DMS53 treated with DMSO at 0.1 percent for 48 hours (cell line): ENCODE measurements around the gene PTPRJ.
"Not testable (repeated sequence)": the region's sequence is repeated elsewhere in the genome, so short reads cannot be mapped to it uniquely, and the experiment has no call there.

Experiments used
- DNase-seq: peaks from one replicate; lab custom pipeline; 2025; ENCODE audit not compliant: unreplicated experiment; lab: John Stamatoyannopoulos, UW

The PTPRJ gene

DNA sequence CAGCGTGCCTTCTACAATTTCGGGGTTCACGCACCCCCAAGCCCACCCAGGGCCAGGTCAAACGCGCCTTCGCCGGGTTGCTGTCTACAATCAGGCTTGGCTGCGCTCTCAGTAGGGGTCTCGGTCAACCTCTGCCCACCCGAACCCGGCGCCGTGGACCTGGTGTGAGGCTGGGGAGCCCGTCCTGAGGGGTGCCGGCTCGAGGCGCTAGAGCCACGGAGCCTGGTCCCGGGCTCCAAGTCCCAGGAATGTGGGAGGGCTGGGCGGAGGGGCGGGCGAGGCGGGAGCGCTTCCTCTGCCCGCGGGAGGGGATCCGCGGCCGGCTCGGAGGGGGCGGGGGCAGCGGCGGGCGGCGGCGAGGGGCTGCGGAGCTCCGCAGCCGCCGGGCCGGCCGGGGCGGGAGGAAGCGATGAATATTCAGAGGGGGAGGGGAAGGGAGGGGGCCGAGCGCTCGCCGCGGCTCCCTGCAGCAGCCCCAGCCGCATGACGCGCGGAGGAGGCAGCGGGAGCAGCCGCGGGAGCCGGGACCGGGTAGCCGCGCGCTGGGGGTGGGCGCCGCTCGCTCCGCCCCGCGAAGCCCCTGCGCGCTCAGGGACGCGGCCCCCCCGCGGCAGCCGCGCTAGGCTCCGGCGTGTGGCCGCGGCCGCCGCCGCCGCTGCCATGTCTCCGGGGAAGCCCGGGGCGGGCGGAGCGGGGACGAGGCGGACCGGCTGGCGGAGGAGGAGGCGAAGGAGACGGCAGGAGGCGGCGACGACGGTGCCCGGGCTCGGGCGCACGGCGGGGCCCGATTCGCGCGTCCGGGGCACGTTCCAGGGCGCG is at the start of gene PTPRJ:
Gene PTPRJ (plus strand): TSS at position 472 of the 819 bp plus-strand sequence. CDS start 354 bp downstream, outside the sequence.
- DNase-seq: no peak

DNA sequence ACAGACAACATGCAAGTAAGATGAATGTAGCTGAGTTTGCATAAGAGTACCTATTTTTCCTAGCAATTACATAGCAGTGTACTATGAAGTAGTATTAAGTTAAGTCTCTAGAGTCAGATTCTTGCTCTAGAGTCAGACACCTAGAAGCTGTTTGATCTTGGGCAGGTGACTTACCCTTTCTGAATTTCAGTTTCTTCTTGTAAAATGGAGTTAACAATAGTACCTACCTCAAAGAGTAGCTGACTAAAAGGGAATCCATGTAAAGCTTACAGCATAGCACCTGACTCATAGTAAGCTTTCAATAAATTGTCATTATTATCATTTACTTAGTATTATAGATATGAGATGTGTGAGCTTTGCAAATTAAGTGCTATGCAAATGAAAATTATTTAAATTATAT is 47.8 kb upstream of the PTPRJ start:
- no peak for DNase-seq

DNA sequence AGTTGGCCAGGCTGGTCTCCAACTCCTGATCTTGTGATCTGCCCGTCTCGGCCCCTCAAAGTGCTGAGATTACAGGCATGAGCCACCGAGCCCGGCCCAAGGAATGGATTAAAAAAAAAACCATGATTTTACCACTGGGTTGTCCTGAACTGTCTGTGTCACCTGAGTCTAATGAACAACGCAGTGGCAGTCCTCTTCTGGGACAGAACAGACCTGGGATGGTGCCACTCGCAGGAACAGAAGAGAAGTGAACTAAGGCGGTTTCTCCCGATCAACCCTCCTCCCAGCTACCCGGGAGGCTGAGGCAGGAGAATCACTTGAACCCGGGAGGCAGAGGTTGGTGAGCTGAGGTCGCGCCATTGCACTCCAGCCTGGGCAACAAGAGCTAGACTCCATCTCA is 46.6 kb upstream of the PTPRJ start:
- not testable (repeated sequence) for DNase-seq

DNA sequence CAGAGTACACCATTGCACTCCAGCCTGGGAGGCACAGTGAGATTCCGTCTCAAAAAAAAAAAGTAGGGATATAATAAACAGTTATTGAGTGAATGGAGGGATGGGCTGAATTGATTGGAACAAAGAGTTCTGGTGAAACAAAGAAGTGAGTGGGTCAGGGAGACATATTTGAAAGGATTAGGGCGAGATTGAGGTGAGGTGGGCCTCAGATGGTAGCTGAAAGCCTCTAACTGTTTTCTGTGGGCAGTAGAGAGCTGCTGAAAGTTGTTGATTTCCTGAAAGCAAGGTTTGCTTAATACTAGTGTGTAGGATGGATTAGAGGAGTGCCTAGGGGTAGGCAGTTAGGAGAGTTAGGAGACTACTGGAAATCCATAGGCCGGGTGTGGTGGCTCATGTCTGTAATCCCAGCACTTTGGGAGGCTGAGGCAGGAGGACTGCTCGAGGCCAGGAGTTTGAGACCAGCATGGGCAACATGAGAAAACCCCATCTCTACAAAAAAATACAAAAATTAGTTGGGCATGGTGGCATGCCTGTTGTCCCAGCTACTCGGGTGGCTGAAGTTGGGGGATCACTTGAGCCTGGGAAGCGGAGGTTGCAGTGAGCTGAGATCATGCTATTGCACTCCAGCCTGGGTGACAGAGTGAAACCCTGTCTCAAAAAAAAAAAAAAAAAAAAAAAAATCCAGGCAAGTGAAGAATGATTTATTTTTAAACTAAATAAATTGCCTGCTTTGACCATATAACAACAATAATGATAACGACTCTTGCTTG is 41.4 kb upstream of the PTPRJ start:
- DNase-seq: no peak

- no peak for DNase-seq
Measured at GRCh38 chr11:47940904-47941649, 39.3 kb upstream of the PTPRJ start.

DNA sequence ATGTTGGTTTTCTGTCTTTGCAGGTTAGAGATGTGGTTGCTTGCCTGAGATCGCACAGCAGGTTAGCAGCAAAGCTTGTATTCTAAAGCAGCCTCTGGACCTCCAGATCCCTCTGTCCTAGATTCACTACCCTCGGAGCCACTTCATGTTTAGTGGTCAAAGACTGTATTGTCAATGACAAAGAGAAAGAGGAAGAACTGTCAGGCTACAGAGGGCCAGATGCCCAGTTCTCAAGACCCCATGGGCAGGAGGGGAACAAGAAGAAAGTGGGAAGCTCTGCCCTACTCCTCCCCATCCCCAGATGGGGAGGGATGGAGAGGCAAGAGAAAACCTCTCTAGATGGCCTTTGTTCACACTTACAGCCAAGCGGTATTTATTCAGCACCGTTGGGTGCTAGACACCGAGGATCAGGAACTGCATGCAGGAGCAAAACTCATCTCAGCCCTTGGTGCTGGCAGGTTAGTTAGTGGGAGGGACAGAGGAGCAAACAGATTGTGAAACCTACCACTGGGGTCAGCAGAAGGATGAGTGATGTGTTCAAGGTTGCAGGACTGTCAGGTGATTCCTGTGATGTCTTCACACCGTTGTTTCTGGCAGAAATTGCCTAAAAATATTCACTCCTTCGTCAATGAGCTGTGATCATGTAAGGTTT is 38.3 kb upstream of the PTPRJ start:
- DNase-seq: no peak

DNA sequence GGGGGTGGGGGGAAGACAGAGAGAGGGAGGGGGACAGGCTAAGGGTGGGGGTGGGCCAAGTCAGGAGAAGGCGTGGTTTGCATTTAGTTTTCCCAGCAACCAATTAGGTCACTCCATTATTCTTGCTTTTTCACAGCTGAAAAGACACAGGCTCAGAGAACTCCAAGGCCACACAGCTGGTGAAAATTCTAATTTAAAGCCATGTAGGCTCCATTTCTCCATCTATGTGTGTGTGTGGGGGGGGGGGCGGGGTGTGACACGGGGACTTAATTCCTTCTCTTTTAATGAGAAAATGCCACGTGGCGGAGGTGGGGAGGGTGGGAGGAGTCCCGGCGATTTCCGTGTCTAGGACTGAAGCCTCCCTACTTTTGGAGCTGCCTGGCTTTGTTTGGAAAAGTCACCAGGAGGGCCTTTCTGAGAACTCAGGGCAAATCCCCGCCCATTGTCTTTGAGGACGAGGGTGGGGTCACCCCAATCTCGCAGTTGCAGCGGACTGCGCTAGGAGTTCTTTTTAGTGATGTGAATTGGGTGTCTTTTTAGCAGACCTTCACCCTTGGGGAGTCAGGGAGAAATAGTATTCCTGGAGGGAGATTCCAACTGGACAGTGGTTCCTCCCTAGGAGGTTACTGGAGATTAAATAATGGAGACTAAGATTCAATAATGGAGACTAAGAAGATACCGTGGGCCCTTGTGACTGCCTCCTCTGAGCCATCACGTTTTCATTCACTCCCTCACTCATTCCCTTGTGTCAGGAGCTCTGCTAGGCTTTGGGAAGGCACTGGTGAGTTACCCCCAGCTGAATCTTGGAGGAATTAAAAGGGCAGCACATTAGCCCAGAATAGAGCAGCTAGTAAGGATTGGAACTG is 36.4 kb upstream of the PTPRJ start:
- DNase-seq: no peak

DNA sequence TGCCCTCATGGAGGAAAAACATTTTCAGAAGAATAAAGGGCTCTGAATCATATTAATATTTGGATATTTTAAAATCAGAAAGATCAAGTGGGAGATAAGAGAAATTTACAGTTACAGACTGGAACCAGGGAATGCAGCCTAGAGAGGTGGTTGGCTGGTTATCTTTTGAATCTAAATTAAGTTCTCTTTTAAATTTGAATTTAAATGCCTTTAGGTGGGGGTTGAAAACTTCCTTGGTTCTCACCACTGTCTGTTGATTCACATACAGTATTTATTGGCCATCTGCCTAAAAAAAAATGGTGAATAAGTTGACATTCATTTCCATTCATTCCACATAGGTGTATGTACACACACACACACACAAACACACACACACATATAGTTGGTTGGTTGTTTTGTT is 35.7 kb upstream of the PTPRJ start:
- DNase-seq: no peak

- DNase-seq: peak; percentile 12
Measured at GRCh38 chr11:47946682-47947559, 33.4 kb upstream of the PTPRJ start.

DNA sequence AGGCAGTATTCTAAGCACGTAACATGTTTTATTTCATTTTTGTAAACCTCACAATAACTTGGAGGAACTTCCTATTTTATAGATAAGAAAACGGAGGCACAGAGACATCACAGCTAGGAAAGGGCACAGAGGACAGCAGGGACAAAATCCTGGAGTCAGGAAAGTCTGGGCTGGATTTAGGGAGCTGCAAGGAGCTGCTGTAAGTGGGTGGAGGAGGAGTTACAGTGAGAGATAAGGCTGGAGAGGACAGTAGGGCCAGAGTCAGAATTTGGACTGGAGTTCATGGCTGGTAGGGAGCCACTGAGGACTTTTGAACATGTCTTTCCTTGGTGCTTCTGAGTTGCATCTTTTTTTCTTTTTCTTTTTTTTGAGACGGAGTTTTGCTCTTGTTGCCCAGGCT is 32.2 kb upstream of the PTPRJ start:
- no peak for DNase-seq

DNA sequence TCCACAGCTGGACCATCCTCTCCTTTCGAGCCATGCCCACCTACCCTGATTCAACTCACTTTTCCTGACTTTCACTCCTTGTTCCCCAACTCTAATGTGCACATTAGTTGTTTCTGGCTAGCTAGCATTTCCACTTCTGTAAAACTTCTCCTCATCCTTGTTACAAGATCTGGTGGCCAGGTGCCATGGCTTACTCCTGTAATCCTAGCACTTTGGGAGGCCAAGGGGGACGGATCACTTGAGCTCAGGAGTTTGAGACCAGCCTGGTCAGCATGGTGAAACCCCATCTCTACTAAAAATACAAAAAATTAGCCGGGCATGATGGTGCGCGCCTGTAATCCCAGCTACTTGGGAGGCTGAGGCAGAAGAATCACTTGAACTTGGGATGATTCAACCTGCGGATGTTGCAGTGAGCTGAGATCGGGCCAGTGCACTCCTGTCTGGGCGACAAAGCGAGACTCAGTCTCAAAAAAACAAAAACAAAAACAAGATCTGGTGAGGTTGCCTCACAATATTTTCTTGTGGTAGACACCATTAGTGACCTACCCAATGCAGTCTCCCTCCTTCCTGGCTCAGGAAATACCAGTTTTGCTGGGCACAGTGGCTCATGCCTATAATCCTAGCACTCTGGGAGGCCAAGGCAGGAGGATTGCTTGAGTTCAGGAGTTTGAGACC is 31.2 kb upstream of the PTPRJ start:
- DNase-seq: not testable (repeated sequence)

- DNase-seq: no peak
Measured at GRCh38 chr11:47950396-47950795, 30.0 kb upstream of the PTPRJ start.

DNA sequence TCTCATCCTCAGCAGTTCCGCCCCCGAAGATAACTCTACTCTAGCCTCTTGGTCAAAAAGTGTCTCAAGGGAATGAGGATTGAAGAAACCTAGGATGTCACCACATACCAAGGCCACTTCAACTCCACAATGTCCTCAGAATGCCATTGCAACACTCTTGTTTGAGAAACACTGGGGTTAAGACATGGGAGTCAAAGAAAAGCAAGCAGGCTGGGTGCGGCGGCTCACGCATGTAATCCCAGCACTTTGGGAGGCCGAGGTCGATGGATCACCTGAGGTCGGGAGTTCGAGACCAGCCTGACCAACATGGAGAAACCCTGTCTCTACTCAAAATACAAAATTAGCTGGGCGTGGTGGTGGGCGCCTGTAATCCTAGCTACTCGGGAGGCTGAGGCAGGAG is 28.9 kb upstream of the PTPRJ start:
- not testable (repeated sequence) for DNase-seq

- DNase-seq: no peak
Measured at GRCh38 chr11:47955061-47955755, 25.2 kb upstream of the PTPRJ start.

DNA sequence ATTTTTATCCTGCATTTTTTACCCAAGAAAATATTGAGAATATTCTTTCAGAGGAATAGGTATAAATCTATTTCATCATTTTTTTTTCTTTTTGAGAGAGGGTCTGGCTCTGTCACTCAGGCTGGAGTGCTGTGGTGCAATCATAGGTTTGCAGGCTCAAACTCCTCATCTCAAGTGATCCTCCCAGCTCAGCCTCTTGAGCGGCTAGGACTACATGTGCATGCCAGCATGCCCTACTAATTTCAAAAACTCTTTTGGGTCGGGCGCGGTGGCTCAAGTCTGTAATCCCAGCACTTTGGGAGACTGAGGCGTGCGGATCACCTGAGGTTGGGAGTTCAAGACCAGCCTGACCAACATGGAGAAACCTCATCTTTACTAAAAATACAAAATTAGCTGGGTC is 20.3 kb upstream of the PTPRJ start:
- DNase-seq: no peak

GRCh38 chr11:47961383-47961782 is 19.0 kb upstream of the PTPRJ start:
- no peak for DNase-seq

- no peak for DNase-seq
Measured at GRCh38 chr11:47964546-47964945, 15.8 kb upstream of the PTPRJ start.
